ENCODE data around the gene LRRN2.

DNA sequence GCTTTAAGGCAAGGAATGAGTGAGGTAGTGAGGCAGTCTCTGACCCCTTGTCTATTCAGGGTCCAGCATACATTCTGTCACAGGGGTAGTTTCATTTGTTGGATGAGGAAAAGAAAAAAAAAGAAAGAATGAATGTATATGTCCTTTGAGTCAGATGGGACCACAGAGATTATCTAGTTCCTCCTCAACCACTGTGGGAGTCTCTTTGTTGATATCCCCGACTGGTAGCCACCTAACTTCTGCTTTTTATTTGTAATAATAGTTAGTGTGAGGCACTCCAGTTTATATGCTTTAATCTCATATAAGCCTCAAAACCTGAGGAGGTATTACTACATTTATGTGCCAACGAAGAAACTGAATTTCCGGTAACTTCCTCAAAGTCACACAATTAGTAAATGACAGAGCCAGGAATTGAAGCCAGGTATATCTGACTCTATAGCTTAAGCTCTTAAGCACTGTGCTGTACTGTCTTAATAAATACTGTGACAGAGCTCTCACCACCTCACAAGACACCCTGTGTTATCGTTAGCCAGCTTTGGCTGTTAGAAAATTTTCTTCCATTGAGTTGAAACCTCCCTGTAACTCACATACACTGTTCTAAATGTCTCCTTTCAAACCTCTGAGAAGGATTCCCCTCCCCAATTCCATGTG lies 87.1 kb downstream of the LRRN2 start:
- TF ChIP-seq, protein P1, sequence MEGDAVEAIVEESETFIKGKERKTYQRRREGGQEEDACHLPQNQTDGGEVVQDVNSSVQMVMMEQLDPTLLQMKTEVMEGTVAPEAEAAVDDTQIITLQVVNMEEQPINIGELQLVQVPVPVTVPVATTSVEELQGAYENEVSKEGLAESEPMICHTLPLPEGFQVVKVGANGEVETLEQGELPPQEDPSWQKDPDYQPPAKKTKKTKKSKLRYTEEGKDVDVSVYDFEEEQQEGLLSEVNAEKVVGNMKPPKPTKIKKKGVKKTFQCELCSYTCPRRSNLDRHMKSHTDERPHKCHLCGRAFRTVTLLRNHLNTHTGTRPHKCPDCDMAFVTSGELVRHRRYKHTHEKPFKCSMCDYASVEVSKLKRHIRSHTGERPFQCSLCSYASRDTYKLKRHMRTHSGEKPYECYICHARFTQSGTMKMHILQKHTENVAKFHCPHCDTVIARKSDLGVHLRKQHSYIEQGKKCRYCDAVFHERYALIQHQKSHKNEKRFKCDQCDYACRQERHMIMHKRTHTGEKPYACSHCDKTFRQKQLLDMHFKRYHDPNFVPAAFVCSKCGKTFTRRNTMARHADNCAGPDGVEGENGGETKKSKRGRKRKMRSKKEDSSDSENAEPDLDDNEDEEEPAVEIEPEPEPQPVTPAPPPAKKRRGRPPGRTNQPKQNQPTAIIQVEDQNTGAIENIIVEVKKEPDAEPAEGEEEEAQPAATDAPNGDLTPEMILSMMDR (IDR thresholded peaks at IDR 0.05; ENCODE audit: control extremely low read depth in 1 of 3, insufficient read depth in 1 of 3, low read depth in 1 of 3, low read length in 3 of 3) = no peak
- TF ChIP-seq POLR2A (IDR thresholded peaks at IDR 0.05; ENCODE audit: control extremely low read depth in 1 of 2, low read depth in 2 of 2, low read length in 2 of 2) = no peak
- TF ChIP-seq EZH2 (IDR thresholded peaks at IDR 0.05; ENCODE audit: low read depth, low read length, severe bottlenecking) = no peak
- TF ChIP-seq SRF (IDR thresholded peaks at IDR 0.05; ENCODE audit: low read depth, low read length) = no peak
- TF ChIP-seq CREB1 (IDR thresholded peaks at IDR 0.05) = no peak
- no peak for TF ChIP-seq JUND (IDR thresholded peaks at IDR 0.05; ENCODE audit: low read length)
- TF ChIP-seq, protein P2, sequence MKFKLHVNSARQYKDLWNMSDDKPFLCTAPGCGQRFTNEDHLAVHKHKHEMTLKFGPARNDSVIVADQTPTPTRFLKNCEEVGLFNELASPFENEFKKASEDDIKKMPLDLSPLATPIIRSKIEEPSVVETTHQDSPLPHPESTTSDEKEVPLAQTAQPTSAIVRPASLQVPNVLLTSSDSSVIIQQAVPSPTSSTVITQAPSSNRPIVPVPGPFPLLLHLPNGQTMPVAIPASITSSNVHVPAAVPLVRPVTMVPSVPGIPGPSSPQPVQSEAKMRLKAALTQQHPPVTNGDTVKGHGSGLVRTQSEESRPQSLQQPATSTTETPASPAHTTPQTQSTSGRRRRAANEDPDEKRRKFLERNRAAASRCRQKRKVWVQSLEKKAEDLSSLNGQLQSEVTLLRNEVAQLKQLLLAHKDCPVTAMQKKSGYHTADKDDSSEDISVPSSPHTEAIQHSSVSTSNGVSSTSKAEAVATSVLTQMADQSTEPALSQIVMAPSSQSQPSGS (IDR thresholded peaks at IDR 0.05; ENCODE audit: low read length) = no peak
- TF ChIP-seq, protein P3, sequence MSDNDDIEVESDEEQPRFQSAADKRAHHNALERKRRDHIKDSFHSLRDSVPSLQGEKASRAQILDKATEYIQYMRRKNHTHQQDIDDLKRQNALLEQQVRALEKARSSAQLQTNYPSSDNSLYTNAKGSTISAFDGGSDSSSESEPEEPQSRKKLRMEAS (IDR thresholded peaks at IDR 0.05) = no peak
- no peak for TF ChIP-seq SIN3A (conservative IDR thresholded peaks at IDR 0.05 in 1 of 2, IDR thresholded peaks at IDR 0.05 in 1 of 2; ENCODE audit: low read depth in 1 of 2, low read length in 2 of 2)
- TF ChIP-seq, protein P4, sequence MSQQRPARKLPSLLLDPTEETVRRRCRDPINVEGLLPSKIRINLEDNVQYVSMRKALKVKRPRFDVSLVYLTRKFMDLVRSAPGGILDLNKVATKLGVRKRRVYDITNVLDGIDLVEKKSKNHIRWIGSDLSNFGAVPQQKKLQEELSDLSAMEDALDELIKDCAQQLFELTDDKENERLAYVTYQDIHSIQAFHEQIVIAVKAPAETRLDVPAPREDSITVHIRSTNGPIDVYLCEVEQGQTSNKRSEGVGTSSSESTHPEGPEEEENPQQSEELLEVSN (IDR thresholded peaks at IDR 0.05) = no peak
